ENCODE measurements around the gene TPH2.

Gene TPH2

DNA sequence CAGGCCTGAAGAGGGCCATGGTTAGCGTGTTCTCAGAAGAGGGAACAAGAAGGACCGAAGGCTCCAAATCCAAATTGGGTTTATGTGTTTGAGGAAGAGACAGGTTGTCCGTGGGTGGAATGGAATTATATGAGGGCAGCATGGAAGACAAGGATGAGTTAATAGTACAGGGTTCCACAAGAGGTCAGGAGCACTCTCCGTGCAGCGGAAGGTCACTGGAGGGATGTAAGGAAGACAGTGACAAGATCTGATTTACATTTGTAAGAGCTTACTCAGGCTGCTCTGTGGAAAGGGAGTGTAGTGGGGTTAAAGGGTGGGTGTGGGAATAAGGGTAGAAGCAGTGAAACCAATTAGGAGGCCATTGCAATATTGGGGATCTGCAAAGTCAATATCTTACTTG is 97.0 kb downstream of the TPH2 start:
- no peak for DNase-seq

DNA sequence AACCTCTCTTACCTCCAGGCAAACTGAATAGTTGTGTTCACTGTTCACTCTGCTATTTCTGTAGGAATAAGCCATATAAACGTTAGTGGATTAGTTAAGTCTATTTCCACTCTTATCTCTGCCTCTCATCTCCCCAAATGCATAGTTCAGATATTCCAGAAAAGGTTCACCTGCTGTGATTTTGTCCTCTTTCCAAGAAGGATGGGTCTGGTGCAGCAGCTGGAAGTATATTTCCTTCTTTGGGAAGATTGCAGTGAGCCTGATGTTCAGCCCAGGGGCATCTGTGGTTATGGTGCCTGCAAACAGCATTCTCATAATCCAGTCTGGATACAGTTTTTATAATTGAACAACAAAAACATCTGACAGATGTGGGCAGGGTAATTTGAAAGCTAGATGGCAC is 97.7 kb downstream of the TPH2 start:
- DNase-seq = no peak

DNA sequence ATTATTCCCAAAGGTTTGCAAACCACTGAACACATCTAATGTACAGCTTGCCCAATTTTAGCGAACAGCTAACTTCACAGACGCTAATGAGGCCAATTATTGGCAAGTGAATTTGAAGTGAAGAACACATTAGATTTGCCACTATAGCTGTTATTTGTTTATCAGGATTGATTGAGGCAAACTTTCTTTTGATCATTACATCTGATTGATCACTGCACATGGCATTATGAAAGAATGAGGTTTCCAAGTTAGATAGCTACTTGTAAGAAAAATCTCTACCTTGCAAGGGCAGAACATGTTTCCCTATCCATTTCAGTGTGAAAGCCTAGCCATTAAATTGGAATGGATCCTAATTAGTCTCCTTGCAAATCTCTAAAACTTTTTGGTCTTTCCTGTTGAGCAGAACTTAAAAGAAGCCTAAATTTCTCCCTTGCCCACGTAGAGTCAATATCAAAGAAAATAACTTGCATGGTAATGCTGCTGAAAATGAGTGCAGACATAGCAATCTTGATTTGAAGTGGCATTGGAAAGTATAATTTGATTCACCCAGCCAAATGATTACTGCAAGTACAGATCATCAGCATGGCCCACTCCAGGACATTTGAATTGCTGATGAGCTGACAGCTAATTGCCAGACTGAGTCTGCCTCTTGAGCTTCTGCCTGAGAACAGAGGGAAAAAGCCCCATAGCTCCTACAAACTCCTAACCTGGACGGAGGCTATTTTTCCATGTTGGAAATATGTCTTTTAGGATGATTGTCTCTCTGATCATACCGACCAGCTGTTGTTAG is 98.6 kb downstream of the TPH2 start:
- DNase-seq = no peak

DNA sequence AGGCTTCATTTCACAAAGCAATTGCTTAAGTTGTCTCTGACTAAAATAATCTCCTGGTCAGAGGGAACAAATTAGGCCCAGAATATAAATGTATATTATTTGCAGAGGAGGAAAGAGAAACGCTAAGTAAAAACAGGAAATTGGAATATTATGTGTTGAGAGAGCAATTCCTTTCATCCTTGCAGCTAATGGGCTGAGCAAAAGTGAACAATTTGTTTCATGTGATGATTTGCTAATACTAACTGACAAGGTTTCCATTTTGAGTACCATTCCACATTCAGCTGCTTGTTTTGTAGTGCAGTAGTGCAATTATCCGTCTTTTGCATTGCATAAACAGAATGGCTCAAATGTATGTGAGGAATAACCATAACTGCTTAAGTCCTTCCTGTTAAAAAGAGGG is 103.2 kb downstream of the TPH2 start:
- DNase-seq = no peak

DNA sequence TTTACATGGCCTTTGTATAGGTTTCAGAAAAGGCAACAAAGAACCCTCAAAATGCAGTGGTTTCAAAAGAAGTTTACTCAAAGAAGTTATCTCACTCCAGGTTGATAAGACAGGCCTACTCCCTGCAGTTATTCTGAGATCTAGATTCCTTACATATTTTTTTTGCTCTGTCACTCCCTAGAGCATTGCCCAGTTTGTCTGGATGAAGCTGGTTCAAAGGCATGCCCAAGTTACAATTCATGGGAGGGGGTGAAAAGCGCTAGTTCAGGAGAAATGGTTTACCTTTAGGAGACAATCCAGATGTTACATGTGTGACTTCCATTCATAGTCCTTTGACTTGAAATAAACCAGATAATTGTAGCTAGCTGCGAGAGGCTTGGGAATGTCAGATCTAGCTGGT is 115.0 kb downstream of the TPH2 start:
- no peak for DNase-seq

DNA sequence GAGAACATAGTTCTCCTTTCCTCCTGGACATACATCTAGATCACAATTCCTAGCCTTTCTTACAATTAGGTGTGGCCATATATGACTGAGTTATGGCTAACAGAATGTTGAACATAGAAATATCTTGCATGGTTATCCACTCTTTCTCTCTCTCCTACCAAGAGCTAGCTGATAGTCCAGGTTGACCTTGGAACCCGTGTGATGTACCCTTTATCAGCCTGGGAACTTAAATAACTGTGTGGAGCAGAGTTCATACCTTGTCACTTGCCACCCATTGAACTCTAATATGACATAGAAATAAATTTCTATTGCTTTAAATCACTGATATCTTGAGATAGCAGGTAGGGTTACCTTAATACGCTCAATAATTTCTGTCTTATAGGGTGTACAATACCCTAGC is 115.9 kb downstream of the TPH2 start:
- no peak for DNase-seq

DNA sequence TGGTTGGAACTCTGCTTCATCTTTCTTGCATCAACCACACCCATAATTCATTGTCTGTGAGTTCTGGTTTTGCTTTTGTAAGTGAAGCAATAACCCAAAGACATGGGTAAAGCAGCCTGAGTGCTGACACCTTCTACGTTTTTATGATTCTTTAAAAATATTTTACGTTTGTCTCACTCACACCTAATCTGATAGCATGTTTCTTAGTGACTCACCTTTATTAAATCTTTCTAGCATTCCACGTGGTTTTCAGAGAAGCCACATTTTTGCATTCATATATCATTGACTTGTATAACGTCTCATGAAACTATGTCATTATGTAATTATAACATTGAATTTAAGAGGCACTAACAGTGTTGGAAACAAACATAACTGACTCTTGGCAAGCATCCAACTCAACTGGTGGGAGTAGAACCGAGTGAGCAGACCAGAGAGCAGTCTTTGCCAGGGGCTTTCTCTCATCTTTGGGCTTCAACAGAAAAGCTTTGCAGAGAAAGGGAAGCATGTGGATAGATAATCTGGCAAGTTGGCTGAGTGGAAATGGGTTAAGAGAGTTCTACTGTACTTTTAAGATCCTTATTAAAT is 118.8 kb downstream of the TPH2 start:
- no peak for DNase-seq

DNA sequence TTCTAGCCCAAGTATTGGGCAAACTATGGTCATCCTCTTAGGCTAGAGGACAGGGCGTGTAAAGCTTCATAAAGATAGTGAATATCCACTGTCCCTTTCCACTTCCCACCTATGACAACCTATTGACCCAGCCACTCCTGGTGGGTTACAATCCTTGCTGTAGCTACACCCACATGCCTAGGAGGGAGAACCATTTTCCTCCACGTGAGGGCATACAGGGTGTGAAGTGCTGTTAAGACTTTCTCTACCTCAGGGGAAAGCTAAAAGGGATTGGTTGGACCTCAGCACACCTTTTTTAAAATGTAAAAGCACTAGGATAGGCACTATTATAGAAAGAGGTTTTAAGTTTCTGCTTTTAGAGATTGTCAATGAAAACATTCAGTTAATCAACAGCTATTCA is 124.4 kb downstream of the TPH2 start:
- no peak for DNase-seq

DNA sequence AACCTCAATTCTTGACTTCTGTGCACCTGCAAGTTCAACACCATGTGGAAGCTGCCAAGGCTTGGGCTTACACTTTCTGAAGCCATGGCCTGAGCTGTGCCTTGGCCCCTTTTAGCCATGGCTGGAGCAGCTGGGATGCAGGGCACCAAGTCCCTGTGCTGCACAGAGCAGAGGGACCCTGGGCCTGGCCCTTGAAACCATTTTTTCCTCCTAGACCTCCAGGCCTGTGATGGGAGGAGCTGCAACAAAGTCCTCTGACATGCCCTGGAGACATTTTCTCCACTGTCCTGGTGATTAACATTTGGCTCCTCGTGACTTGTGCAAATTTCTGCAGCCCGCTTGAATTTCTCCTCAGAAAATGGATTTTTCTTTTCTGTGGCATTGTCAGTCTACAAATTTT is 132.4 kb downstream of the TPH2 start:
- DNase-seq = no peak

DNA sequence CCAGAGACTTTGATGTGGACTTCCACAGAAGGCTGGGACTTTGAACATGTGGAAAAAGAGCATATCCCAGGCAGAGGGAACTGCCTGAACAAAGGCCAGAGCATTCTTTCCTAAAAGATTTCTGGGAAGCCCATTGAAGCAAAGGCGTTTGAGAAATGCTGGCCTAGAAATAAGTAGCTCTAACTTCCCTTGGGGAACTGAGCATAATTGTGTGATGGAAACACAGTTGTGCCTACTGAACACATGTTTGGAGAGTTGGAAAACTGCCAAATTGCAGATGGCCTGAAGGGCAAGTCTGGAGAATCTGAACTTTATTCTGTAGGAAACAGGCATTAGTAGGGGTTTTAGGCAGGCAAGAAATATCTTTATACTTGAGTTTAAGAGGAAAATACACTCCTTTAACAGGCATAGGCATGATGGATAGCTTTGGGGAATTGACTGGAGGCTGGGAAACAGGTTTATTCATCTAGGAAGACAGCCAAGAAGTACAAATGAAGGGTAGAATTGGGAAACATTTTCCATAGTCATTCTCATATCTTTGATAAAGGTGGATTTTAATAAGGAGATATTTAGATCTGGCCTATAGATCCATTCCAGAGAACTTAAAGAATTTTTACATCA is 134.1 kb downstream of the TPH2 start:
- DNase-seq = no peak

DNA sequence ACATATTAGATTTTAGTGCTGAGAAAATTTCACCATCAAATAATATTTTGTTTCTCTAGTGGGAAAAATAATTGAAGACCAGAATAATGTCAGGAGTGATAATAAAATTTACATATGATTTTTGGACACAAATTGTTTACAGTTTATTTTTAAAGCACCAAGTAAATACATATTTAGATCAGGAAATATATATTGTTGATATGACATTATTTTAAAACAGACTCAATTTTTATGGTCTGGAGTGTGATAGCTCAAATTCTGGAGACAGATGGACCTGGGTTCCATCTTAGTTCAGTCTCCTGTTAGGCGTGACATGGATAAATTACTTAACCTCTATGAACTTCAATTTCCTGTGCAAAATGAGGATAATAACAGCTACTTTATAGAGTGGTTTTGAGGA is 135.4 kb downstream of the TPH2 start:
- no peak for DNase-seq

DNA sequence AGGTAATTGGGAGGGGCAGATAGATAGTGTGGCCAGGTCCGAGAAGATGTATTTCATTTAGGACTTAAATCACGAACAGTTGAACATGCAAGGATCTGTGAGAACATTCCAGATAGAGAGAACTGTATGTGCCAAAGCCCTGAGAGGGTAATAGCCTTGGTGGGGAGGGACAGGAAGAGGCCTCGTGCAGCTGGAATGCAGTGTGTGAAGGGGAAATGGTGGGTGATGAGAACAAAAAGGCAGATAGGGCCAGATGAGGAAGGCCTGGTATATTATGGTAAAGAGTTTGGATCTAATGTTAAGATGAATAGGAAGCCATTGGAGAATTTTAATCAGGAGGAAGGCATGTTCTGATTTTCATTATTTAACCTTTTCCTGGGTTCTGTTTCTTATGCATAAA is 136.3 kb downstream of the TPH2 start:
- DNase-seq = no peak

DNA sequence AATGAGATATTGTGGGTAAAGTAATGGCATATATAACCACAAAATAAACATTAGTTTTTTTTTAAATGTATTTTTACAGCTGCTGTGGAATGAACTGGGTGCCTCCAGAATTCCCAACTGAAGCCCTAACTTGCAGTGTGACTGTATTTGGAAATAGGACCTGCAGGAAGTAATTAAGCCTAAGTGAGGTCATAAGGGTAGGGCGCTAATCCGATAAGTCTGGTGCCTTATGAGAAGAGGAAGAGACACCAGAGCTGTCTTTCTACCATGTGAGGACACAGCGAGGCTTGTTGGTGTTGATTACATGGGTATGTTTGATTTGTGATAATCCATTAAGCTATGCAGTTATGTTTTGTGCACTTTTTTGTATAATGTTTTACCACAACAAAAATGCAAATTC is 136.8 kb downstream of the TPH2 start:
- DNase-seq = no peak

DNA sequence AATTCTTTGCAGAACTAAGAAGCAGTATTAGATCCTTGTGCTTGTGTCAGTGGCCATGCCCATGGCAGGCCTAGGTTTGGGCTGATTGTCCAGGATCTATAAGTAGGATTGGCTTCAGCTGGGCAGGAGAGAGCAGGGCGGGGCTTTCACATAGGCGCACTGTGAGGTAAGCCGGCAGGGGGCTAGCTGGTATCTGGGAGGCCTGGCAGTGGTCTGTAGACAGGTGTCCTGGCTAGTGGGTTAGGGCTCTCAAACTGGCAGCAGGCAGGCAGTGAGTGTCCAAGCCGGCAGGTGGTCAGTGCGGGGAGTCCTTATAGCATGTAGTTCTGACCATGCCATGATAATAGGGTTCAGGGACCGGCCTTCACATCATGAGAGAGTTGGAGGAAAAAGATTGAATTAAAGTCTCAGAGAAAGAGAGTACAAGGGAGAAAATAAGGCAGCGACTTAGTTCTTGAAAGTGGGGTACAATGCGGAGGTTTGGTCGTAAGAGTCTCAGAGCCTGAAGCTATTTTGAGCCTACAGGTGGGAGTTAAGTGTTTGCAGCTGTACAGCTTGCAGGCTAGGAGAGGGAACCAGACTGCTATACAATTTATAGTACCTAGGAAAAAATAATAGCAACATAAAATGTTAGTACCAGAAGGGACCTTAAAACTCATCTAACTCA is 137.4 kb downstream of the TPH2 start:
- DNase-seq = no peak

DNA sequence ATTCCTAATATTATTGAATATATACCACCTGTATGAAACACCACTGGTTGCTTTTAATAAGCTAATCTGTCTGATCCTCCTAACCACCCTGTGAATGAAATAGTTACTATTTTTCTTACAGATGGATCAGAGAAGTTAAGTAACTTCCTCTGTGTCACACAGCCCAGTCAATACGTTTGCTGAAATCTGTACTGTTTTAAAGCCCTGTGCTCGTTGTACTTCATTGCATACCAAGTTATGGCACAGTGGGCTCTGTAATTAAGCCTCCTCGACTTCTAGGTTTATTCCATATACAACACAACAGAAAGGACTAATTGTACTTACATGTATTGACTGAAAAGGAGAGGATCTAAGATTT is 137.9 kb downstream of the TPH2 start:
- DNase-seq = no peak

DNA sequence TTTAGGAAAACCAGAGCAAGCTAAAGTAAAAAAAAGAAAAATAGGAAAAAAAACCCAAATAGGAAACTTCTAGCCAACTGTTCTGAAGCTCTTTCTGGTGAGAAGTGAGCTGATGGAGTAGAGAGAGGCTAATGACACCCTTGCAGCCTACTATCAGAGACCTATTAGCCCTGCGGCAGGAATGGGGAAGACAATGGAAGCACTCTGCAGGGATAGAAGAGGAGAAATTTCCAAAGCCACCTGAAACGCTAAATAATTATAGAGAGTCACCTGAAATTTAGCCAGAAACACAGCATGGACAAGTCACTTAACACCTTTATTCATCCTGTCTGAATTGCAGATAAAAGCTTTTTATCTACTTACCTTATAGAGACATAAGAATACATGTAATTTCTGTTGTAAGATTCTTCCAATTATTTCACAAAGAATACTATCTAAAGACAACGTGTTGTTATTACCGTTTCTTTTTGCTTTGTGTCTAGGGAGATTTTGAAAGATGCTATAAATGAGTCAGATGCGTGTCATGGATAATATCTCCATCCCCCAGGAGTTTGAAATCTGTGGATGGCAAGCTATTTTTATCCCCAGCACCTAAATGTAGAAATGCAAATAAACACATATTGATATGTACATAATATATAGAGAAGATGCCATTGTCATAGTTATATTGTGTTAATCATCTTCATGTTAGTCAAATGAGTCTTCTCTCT is 138.6 kb downstream of the TPH2 start:
- DNase-seq = no peak

DNA sequence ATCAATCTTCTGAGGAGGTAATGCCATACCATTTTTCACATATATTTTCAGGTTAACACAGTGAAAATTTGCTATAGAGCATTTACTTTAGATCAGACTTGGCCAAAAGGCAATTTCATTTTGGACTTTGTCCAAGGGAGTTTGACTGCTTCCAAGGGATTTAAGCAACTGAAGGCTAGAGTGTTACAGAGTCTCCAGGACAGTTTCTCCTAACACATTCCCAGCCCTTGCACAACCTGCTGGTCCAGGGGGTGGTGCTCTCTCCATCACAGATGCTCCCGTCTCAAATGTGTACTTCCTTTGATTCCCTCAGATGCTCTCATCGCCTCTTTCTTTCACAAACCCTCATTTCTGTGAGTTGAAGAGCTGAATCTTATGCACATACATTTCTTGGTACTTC is 143.1 kb downstream of the TPH2 start:
- DNase-seq = no peak

Data from activated gamma-delta T cell (primary cell).